Stimulated activated CD4-positive, alpha-beta T cell treated with anti-CD3 and anti-CD28 coated beads, Interleukin-1b, Interleukin-23, amount 100 ng/mL, for 1 hour (primary cell): ENCODE measurements around the gene ARHGDIA.

Experiments used
- DNase-seq, 2 donors: peaks; one replicate each; pipeline ENCODE4 v3.0.0-alpha.2; 2020; ENCODE audit warnings: low read depth in 2 of 2

ARHGDIA gene

GRCh38 chr17:81888988-81889595 is 18.0 kb upstream of the ARHGDIA start:
- DNase-seq: no peak

GRCh38 chr17:81888105-81888987 is 17.2 kb upstream of the ARHGDIA start:
- DNase-seq: no peak

DNA sequence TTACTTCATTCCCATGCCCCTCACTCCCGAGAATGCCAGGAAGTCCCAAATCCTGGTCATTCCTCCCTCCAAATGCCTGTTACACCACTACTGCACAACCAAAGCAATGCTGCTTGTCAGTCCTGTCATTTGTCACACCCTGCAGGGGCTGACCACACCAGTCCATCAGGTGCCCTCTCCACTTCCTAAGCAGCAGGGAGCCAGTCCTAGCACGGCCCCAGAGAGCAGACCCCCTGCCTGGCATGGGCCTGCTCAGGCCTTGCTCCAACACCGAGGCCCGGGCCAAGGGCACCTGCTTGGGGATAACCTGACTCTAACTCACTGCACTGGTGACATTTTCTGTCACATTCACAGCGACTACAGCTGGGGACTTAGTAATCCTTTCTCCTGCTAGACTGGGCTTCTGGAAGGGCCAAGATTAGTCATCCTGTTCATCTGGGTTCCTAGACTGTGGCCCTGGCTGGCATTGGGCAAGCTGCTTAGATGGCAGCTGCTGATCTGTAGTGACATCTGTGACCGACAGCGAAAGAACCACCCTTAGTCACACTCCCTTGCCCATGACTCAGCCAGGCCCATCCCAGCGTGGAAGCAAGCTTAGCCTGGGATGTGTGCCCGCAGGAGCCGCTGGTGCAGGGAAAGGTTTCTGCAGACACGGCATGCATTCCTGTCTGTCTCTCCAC is 14.9 kb upstream of the ARHGDIA start:
- no peak for DNase-seq

GRCh38 chr17:81885454-81885853 is 14.3 kb upstream of the ARHGDIA start:
- no peak for DNase-seq

DNA sequence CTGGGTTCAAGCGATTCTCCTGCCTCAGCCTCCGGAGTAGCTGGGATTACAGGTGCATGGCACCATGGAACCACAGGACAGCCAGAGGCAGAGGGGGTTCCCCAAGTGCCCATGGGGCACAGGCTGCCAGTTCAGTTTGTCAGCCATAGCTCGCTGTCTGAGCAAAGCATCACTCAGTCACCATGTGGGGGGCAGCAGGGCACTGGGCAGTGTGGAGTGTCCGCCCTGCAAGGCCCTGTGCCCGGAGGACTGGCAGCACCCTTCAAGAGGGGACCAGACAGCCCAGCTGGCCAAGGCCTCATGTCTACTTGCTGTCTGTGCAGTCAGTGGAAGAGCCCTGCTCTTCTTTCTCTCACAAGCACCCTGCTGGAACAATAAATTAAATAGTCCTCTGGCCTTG is 13.8 kb upstream of the ARHGDIA start:
- no peak for DNase-seq

- DNase-seq: no peak
Measured at GRCh38 chr17:81884520-81884919, 13.4 kb upstream of the ARHGDIA start.

DNA sequence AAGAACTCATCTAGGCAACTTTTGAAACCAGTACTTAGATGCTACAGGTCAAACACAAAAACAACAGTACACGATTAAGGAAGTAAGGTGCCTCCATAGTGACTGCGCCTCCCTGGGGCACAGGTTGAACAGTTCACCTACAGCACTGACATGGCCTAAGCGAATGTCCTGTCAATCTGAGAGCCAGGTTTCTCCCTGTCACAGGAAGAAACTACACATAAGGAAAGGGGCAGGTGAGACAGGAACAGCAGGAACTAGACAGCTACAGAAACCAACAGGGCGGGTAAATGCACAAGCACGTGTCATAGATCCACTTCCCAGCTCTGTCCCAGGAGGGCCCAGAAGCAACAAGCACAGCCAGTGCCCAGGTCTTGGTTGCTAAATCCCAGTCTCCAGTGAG is 8.0 kb upstream of the ARHGDIA start:
- DNase-seq: no peak

DNA sequence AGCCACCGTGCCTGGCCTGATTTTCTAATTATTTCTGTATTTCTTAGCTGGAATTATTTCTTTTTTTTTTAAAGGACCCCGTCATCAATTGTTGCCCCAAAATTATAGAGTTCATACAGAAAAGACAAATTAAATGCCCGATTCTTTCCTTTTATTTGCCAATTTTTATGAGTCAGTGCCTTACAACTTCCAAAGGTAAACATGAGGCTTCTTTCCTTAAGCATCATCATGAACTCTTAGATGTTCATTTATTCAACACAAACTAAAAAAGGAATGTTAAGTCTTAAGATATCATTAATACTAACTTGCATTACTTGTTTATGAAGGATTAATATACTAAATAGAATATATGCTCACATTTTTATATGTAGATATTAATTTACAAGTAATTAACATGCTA is 7.2 kb upstream of the ARHGDIA start:
- DNase-seq: no peak

- no peak for DNase-seq
Measured at GRCh38 chr17:81877569-81877968, 6.4 kb upstream of the ARHGDIA start.

DNA sequence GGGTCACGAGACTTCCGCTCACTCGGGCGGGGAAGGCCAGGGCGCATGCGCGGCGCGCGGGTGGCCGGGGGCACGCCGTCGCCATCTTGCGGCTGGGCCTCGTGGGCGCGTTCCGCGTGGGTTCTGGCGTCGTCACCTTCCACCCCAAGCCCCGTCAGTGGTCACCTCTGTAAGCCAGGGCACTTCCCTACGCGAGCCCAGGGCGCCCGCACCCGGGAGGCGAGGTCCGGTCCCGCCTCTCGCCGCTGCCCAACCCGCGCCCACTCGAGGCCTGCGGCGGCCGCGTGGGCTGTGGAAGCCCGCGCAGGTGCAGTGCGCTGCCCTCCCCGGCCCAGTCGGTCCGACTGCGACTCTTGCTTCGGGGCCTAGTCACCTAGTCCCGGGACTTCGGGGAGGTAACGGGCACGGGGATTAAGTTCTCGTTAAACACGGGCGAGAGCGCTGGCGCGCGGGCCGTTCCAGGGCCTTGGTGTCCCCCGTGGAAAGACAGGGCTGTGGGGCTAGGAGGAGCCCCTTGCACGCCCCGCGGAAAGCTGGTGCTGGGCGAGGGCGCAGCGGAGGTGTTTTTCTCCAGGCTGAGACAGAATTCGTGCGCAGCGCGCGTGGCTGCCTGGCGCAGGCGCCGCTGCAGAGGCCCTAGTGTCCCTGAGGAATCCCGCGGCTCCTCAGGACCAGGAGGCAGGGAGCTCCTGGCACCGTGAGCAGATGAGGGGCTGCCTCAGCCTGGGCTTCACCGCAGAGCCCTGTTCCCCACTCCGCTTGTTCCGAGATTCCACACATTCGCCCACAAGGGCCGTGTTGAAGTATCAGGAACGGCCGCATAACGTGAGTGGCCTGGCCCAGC is 472 bp upstream of the ARHGDIA start:
- peak; percentile 88 to 95 for DNase-seq

- no peak for DNase-seq
Measured at GRCh38 chr17:81870131-81870980, 781 bp downstream of the ARHGDIA start.

DNA sequence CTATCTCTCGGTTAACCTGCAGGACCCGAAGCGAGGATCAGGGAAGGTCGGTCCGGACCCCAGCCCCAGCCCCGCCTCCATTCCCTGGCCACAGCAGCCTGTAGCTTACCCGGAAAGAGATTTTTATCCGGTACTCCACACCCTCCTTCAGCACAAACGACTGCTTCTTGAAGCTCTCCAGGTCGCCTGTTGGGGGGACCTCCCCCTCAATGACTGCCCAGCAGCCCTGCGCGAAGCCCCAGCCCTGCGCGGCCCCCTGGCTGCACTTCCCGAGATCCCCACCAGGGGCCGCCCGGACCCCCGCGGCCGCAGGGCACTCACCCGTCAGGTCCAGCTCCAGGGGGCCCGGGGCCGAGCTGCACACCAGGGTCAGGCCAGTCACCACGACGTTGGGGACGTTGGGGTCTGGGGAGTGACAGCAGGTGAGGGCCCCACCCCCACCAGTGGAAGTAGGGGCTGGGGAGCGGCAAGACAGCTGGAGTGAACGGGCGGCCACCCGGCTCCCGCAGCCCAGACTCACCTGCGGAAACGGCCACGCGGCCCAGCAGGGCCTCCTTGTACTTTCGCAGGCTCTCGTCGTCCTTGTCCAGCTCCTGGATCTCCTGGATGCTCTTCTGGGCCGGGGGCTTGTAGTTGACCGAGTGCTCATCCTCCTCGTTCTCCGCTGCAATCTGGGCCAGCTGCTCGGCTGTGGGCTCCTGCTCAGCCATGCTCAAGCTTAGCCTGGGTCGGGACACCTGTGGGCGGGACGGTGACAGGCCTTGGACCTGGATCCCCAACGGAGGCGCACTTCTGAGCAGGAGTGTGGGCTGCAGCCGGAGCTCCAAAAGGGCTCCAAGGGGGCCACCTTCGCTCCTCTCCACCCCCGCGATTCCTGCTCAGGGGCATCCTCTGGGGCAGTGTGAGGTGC is 1.7 kb downstream of the ARHGDIA start:
- no peak for DNase-seq

DNA sequence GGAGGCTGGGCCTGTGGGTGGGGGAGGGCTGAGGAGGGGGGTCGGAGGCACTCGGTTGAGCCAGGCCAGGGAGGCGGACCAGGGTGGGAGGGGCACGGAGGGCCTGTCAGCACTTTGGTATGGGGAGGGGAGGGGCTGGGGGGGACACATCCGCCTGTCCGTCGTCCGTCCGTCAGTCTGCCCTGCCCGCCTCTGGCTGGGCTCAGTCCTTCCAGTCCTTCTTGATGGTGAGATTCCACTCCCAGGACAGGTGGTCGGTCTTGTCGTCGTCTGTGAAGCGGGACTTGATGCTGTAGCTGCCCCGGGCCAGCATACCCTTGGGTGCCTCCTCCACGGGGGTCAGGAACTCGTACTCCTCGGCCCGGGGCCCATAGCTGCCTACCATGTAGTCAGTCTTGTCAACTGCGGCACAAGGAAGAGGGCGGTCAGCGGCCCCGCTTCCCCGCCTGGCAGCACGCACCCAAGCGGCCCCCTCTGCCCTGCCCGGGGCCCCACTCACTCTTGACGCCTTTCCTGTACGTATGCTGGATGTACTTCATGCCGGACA is 2.4 kb downstream of the ARHGDIA start:
- no peak for DNase-seq

DNA sequence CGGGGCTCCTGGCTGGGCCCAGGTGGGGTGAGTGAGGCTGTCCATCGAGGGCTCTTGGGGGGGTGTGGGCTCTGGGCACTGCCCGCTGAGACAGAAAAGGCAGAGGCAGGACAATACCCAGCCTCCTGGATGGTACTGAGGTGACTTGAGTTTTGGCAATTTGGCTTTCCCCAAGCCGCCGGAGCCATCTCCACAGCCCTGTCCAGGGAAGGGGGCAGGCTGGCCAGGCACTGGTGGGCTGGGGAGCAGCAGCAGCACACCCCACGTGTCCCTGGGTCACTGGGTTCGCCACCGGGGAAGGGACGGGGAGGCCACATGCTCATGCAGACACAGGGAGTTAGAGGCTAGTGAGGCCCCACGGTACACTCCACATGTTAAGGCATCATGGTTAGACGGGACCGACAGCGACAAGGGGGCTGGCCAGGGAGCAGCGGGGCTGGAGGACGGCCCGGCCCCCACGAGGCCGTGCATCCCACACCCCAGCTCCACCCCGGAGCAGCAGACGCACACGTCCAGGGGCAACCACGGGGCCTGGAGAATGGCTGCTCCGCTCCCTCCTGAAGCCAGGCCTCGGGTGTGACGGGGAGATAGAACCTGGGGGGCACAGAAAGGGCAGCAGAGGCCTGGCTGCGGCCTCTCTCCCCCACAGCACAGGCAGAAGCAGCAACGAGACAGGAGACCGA is 3.0 kb downstream of the ARHGDIA start:
- no peak for DNase-seq

- DNase-seq: no peak
Measured at GRCh38 chr17:81867170-81867990, 3.8 kb downstream of the ARHGDIA start.

DNA sequence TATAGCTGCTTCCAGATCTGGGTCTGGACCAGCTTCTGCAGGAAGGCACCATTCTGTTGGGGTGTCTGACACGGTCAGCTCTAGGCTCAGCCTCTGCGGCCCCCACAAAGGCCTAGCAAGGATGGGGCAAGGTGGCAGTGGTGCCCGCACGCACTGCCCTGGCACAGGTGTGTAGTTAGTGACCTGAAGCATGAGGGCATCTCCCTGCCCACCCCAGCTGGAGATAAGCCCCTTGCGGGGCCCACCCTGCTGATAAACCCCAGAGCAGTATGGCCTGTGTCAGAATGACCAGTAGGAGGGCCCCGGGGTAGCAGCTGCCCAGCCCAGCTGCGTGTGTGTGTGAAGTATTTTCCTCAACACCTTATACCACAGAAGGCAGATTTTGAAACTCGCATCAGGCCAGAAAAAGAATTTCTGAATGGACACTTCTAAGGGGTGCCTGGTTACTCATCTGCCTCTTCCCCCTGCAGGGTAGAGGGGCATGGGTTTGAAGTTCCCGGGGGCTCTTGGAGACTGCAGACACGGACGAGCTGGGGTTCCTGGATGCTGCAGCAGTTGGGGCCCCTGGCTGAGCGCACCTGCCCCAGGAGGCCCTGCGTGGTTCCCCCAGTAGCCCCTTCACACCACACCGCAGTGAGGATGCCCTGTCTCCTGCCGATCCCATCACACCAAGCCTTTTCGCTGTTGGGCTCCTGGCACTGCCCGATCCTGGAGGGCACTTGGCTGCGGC is 4.5 kb downstream of the ARHGDIA start:
- DNase-seq: no peak

GRCh38 chr17:81865733-81866439 is 5.3 kb downstream of the ARHGDIA start:
- no peak for DNase-seq
